ENCODE measurements around the gene NDUFA8.

The NDUFA8 gene

GRCh38 chr9:122183501-122183900 lies 23.9 kb upstream of the NDUFA8 start:
- DNase-seq, result no peak

- peak; percentile 64 for DNase-seq
Measured at GRCh38 chr9:122180633-122181032, 21.1 kb upstream of the NDUFA8 start.

GRCh38 chr9:122179690-122180074 lies 20.1 kb upstream of the NDUFA8 start:
- peak; percentile 6 for DNase-seq

GRCh38 chr9:122179054-122179689 lies 19.6 kb upstream of the NDUFA8 start:
- DNase-seq, result no peak

GRCh38 chr9:122176916-122177315 lies 17.3 kb upstream of the NDUFA8 start:
- DNase-seq, result no peak

GRCh38 chr9:122173670-122174069 lies 14.1 kb upstream of the NDUFA8 start:
- no peak for DNase-seq

GRCh38 chr9:122172131-122172530 lies 12.6 kb upstream of the NDUFA8 start:
- no peak for DNase-seq

- no peak for DNase-seq
Measured at GRCh38 chr9:122168356-122168755, 8.8 kb upstream of the NDUFA8 start.

GRCh38 chr9:122164286-122164685 lies 4.7 kb upstream of the NDUFA8 start:
- DNase-seq, result no peak

GRCh38 chr9:122162415-122162814 lies 2.8 kb upstream of the NDUFA8 start:
- no peak for DNase-seq

- no peak for DNase-seq
Measured at GRCh38 chr9:122159925-122160246, 307 bp upstream of the NDUFA8 start.

GRCh38 chr9:122158202-122158601 lies 1.4 kb downstream of the NDUFA8 start:
- peak; percentile 51 for DNase-seq

GRCh38 chr9:122155796-122156195 lies 3.8 kb downstream of the NDUFA8 start:
- no peak for DNase-seq

GRCh38 chr9:122151267-122151828 lies 8.2 kb downstream of the NDUFA8 start:
- no peak for DNase-seq

GRCh38 chr9:122145592-122145863 lies 14.1 kb downstream of the NDUFA8 start:
- DNase-seq, result no peak

- DNase-seq, result peak; percentile 10
Measured at GRCh38 chr9:122144836-122145591, 14.6 kb downstream of the NDUFA8 start.

GRCh38 chr9:122143876-122144405 lies 15.6 kb downstream of the NDUFA8 start:
- DNase-seq, result no peak

GRCh38 chr9:122143296-122143695 lies 16.3 kb downstream of the NDUFA8 start:
- no peak for DNase-seq

- DNase-seq, result no peak
Measured at GRCh38 chr9:122141671-122142070, 17.9 kb downstream of the NDUFA8 start.

- no peak for DNase-seq
Measured at GRCh38 chr9:122140368-122141193, 19.0 kb downstream of the NDUFA8 start.

GRCh38 chr9:122138560-122139268 lies 20.9 kb downstream of the NDUFA8 start:
- no peak for DNase-seq

GRCh38 chr9:122135529-122135859 lies 24.1 kb downstream of the NDUFA8 start:
- DNase-seq, result no peak
